Hepatocyte (in vitro differentiated cells): ENCODE data around the gene MUC6. TPM values are rescaled to one million over a fixed set of nuclear protein-coding genes. Genes with fewer than 3 reads are reported as not detected.

Source experiments
- DNase-seq: peaks from one replicate; pipeline ENCODE4 v3.0.0-alpha.2; 2016; ENCODE audit warnings: low spot score
- H2AFZ ChIP-seq: fragments of 200-600 bp; sonication (generic); 2 replicates; pipeline ENCODE4 v1.6.0; 2016; ENCODE audit warnings: antibody characterized with exemption, mild to moderate bottlenecking
- H3K27ac ChIP-seq: fragments of 200-600 bp; sonication (generic); 2 replicates; pipeline ENCODE4 v1.5.1; 2016; ENCODE audit warnings: mild to moderate bottlenecking
- H3K27me3 ChIP-seq: fragments of 200-600 bp; sonication (generic); 2 replicates; pipeline ENCODE4 v1.6.1; 2016
- H3K36me3 ChIP-seq: fragments of 200-600 bp; sonication (generic); replicated peaks from 2 replicates; pipeline ENCODE4 v1.5.1; 2016; ENCODE audit warnings: low read depth; ENCODE audit not compliant: insufficient read depth
- H3K4me1 ChIP-seq: fragments of 200-600 bp; sonication (generic); 2 replicates; pipeline ENCODE4 v1.5.1; 2016; ENCODE audit warnings: mild to moderate bottlenecking, moderate library complexity; ENCODE audit not compliant: insufficient read depth
- H3K4me2 ChIP-seq: fragments of 200-600 bp; sonication (generic); 2 replicates; pipeline ENCODE4 v1.6.0; 2016
- H3K4me3 ChIP-seq: fragments of 200-600 bp; sonication (generic); 2 replicates; pipeline ENCODE4 v1.5.1; 2016; ENCODE audit warnings: mild to moderate bottlenecking
- H3K79me2 ChIP-seq: fragments of 200-600 bp; sonication (generic); 2 replicates; pipeline ENCODE4 v1.6.0; 2017; ENCODE audit warnings: mild to moderate bottlenecking
- H3K9me2 ChIP-seq: fragments of 200-600 bp; sonication (generic); replicated peaks from 2 replicates; pipeline ENCODE4 v1.6.0; 2017; ENCODE audit warnings: mild to moderate bottlenecking; ENCODE audit not compliant: insufficient read depth
- H3K9me3 ChIP-seq: fragments of 200-600 bp; sonication (generic); 2 replicates; pipeline ENCODE4 v1.5.1; 2016; ENCODE audit warnings: low read depth, mild to moderate bottlenecking
- H4K20me1 ChIP-seq: fragments of 200-600 bp; sonication (generic); 2 replicates; pipeline ENCODE4 v1.6.0; 2016; ENCODE audit warnings: mild to moderate bottlenecking; ENCODE audit not compliant: insufficient read depth, poor library complexity, severe bottlenecking
- CTCF ChIP-seq: fragments of 200-600 bp; sonication (generic); IDR thresholded peaks from 2 replicates; pipeline ENCODE4 v1.5.1; 2016; ENCODE audit warnings: antibody characterized with exemption, mild to moderate bottlenecking; ENCODE audit not compliant: poor library complexity
- EZH2 ChIP-seq: fragments of 200-600 bp; sonication (generic); IDR thresholded peaks from 2 replicates; pipeline ENCODE4 v1.6.1; 2016; ENCODE audit warnings: antibody characterized with exemption, mild to moderate bottlenecking, borderline replicate concordance
- EZH2phosphoT487 ChIP-seq: fragments of 200-600 bp; sonication (generic); IDR thresholded peaks from one replicate; pipeline ENCODE4 v1.6.1; 2018; ENCODE audit warnings: antibody characterized with exemption, mild to moderate bottlenecking, low read depth, moderate library complexity; ENCODE audit not compliant: unreplicated experiment, severe bottlenecking
- WGBS: methylation state at CpG from one replicate; pipeline ENCODE4 v1.1.6; 2016; ENCODE audit warnings: low lambda C conversion rate; ENCODE audit errors: missing lambda C conversion rate; 5-methylcytosine and 5-hydroxymethylcytosine counted together
- polyA plus RNA-seq: library from polyadenylated mRNA; unstranded; fragments of >200 nt; fragmentation: Nextera tagmentation; extraction: Ambion mirVana; gene quantifications from 2 replicates; pipeline ENCODE4 v1.2.1, GENCODE V29; 2016
- total RNA-seq: library from RNA; depleted of rRNA; stranded (reverse); fragments of >200 nt; gene quantifications from 2 replicates; pipeline ENCODE4 v1.2.3, GENCODE V29; 2014

The MUC6 gene
- total and polyA plus RNA-seq, 2 experiments from 2014 or later, result not detected

- Histone ChIP-seq H3K4me3 (no peak overlapping the region), H3K9me2 (no peaks in the 10 kb centered on the region), H4K20me1 (no peaks in the 10 kb centered on the region), H3K36me3 (no peaks in the 10 kb centered on the region), H3K27me3 (no peaks in the 10 kb centered on the region), H3K4me2 (peak overlapping the region; percentile 20), H3K27ac (no peak overlapping the region), H3K4me1 (peaks cover 4% of the 10 kb centered on the region), H3K9me3 (no peaks in the 10 kb centered on the region), H2AFZ (no peak overlapping the region), H3K79me2 (no peaks in the 10 kb centered on the region)
- DNase-seq, result no peak
- 91% methylated on average over 17 of the region's 26 CpGs for whole genome bisulfite sequencing
- TF ChIP-seq CTCF (no peak), EZH2 (no peak), EZH2phosphoT487 (no peak)
These were observed 6.4 kb upstream of the MUC6 start for GRCh38 chr11:1042626-1043562.

GRCh38 chr11:1041936-1042608 is 5.6 kb upstream of the MUC6 start:
- peak overlapping the region; percentile 20 for H3K4me2 ChIP-seq
- H3K4me1 ChIP-seq, result peaks cover 4% of the 10 kb centered on the region

GRCh38 chr11:1041471-1041870 is 5.0 kb upstream of the MUC6 start:
- no peaks in the 10 kb centered on the region for H3K79me2 ChIP-seq
- H3K4me1 ChIP-seq, result peaks cover 4% of the 10 kb centered on the region
- H2AFZ ChIP-seq, result no peak overlapping the region
- H3K36me3 ChIP-seq, result no peaks in the 10 kb centered on the region
- no peak overlapping the region for H3K4me3 ChIP-seq
- H3K27ac ChIP-seq, result no peak overlapping the region
- no peak overlapping the region for H3K4me2 ChIP-seq
- TF ChIP-seq EZH2phosphoT487, result no peak
- H3K9me2 ChIP-seq, result no peaks in the 10 kb centered on the region
- WGBS, result 89% methylated on average over 9 of the region's 9 CpGs
- no peaks in the 10 kb centered on the region for H3K9me3 ChIP-seq
- no peaks in the 10 kb centered on the region for H4K20me1 ChIP-seq
- no peaks in the 10 kb centered on the region for H3K27me3 ChIP-seq
- no peak for DNase-seq

More at GRCh38 chr11:1041936-1042608, 5.6 kb upstream of the MUC6 start:
- no peaks in the 10 kb centered on the region for H3K36me3 ChIP-seq
- H3K4me3 ChIP-seq, result no peak overlapping the region
- whole genome bisulfite sequencing, result 43% methylated on average over 17 of the region's 18 CpGs
- H3K27ac ChIP-seq, result no peak overlapping the region
- H3K9me3 ChIP-seq, result no peaks in the 10 kb centered on the region
- peak; percentile 68 for DNase-seq
- no peaks in the 10 kb centered on the region for H3K27me3 ChIP-seq
- H3K79me2 ChIP-seq, result no peaks in the 10 kb centered on the region
- TF ChIP-seq EZH2 (no peak), CTCF (peak; percentile 18)
- H2AFZ ChIP-seq, result no peak overlapping the region
- H3K9me2 ChIP-seq, result no peaks in the 10 kb centered on the region
- no peaks in the 10 kb centered on the region for H4K20me1 ChIP-seq

- Histone ChIP-seq H3K9me3 (no peaks in the 10 kb centered on the region), H3K79me2 (no peaks in the 10 kb centered on the region), H3K27ac (no peak overlapping the region), H3K36me3 (no peaks in the 10 kb centered on the region), H3K4me1 (peaks cover 4% of the 10 kb centered on the region), H3K4me3 (no peak overlapping the region), H3K9me2 (no peaks in the 10 kb centered on the region), H3K4me2 (no peak overlapping the region), H2AFZ (no peak overlapping the region), H4K20me1 (no peaks in the 10 kb centered on the region), H3K27me3 (no peaks in the 10 kb centered on the region)
- no peak for DNase-seq
- WGBS, result 83% methylated on average over 6 of the region's 8 CpGs
- no peak for TF ChIP-seq EZH2
- no peak for TF ChIP-seq CTCF
- no peak for TF ChIP-seq EZH2phosphoT487
These were observed 4.6 kb upstream of the MUC6 start for GRCh38 chr11:1041149-1041467.
